ENCODE measurements around the gene STAU1.

GRCh38 chr20:49091762-49092161 is 96.4 kb downstream of the STAU1 start:
- TF ChIP-seq CTCF (IDR thresholded peaks at IDR 0.05) (no peak), POLR2A (IDR thresholded peaks at IDR 0.05) (no peak), EP300 (IDR thresholded peaks at IDR 0.05) (no peak)

All from ovary (tissue), 3 donors.